Immature natural killer cell (primary cell): Measurements from ENCODE around the gene PGGT1B. TPM values are rescaled to one million over a fixed set of nuclear protein-coding genes. Genes with fewer than 3 reads are reported as not detected.
A peak's percentile ranks its signal among the peaks of the same experiment; 100 is the strongest.

Source experiments
- DNase-seq, 3 donors: peaks; one replicate each; pipeline ENCODE4 v3.0.0; 2022; ENCODE audit warnings: mixed read lengths in 1 of 3
- H3K27ac Mint-ChIP-seq, 6 donors: one replicate each; pipeline ENCODE4 v1.8.0; 2020; ENCODE audit warnings: mixed read lengths in 6 of 6, mild to moderate bottlenecking in 5 of 6, inconsistent platforms in 4 of 6, moderate library complexity in 3 of 6
- H3K27me3 Mint-ChIP-seq, 3 donors: one replicate each; pipeline ENCODE4 v1.8.0; 2020 to 2021; ENCODE audit warnings: low read depth in 3 of 3, mild to moderate bottlenecking in 3 of 3, mixed read lengths in 3 of 3, moderate library complexity in 3 of 3, inconsistent platforms in 1 of 3
- H3K36me3 Mint-ChIP-seq, 3 donors: one replicate each; pipeline ENCODE4 v1.8.0; 2020; ENCODE audit warnings: mixed read lengths in 3 of 3, inconsistent platforms in 2 of 3, mild to moderate bottlenecking in 2 of 3
- H3K4me1 Mint-ChIP-seq, 2 donors: one replicate each; pipeline ENCODE4 v1.8.0; 2020; ENCODE audit warnings: inconsistent platforms in 2 of 2, mild to moderate bottlenecking in 2 of 2, mixed read lengths in 2 of 2, moderate library complexity in 1 of 2
- H3K4me3 Mint-ChIP-seq, 5 donors: one replicate each; pipeline ENCODE4 v1.8.0; 2020; ENCODE audit warnings: mild to moderate bottlenecking in 5 of 5, mixed read lengths in 5 of 5, inconsistent platforms in 3 of 5, moderate library complexity in 3 of 5
- H3K9me3 Mint-ChIP-seq, 6 donors: one replicate each; pipeline ENCODE4 v1.8.0; 2020; ENCODE audit warnings: mild to moderate bottlenecking in 6 of 6, mixed read lengths in 6 of 6, inconsistent platforms in 4 of 6, moderate library complexity in 3 of 6
- polyA plus RNA-seq, 3 donors: library from polyadenylated mRNA; unstranded; fragments of 300-500 nt; fragmentation: Illumina TruSeq; gene quantifications; one replicate each; pipeline ENCODE4 v1.2.3, GENCODE V29; 2021

Gene PGGT1B
- polyA plus RNA-seq, 3 donors from 2014 or later = 11.2 to 18.0 (median 16.6) TPM

DNA sequence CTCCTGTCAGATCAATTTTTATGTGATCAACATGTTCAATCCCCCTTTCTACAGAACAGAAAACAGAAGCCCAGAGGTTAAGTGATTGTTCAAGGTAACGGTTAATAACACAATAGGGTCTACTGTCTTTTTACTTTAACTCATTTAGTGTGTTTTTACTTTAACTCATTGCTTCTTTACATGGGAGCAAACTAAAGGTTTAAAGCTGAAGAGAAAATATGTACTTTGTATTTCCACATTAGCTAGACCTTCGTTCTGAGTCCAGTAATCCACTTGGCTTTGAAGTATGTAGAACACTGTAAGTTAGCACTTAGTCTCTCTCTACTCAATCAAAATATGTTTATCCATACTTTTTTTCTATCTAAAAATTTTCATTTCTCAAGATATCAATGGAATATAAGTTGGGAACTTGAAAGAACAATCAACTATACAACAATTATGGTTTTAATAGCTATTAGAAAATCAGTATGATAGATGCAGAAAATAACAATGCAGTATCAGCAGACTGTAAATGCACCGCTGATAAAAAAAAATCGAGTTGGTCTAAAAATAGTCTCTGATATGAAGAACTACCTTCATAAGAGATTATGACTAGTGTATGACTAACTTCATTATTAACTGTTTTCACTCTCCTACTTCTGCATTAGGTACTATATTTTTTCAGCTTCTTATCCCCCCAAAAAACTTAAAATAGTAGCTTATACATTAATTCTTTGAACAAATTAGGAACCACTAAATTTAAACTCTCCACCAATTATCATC is 20.6 kb downstream of the PGGT1B start:
- no peaks in the 10 kb centered on the region for H3K9me3 Mint-ChIP-seq
- peaks cover 7 to 23% of the 10 kb centered on the region in 2 donors for H3K4me1 Mint-ChIP-seq
- no peak for DNase-seq
- peaks cover 9 to 22% (median 10%) of the 10 kb centered on the region in 3 donors for H3K36me3 Mint-ChIP-seq
- no peak overlapping the region for H3K4me3 Mint-ChIP-seq
- no peaks in the 10 kb centered on the region for H3K27me3 Mint-ChIP-seq
- no peak overlapping the region for H3K27ac Mint-ChIP-seq

DNA sequence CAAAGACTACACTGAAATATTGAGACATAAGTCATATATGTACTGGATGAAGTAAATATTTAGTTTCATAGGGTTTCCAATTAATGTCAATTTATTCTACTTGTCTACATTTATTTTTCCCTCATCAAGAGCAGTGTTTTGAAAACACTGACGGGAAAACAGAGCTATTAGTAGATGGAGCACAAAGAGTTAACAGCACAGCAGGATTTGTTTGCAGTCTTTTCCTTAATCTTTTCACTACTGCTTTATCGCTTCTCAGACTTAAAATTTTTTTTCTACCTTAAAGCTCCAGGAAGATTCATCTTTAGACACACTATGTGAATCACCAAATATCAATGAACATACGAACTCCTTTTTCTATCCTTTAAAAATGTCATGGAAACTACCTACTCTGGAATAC is 25.6 kb downstream of the PGGT1B start:
- H3K36me3 Mint-ChIP-seq = peaks cover 10 to 39% (median 14%) of the 10 kb centered on the region in 3 donors

DNA sequence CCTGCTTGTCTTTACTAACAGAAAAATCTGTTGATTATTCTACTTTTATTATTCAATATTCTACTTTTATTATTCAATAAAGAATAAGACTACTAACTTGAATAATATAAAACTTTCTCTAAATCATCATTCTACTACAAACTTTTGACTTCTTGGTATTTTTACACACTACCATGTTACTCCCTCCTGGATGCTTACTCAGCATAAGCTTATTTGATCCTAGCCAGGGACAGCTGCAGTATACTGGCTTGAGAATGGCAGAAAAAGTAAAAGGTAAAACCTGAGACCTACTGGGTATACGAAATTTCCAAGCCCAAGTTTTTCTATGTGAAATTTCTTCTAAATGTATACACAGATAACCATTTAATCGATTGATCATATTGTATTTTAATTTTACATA is 26.1 kb downstream of the PGGT1B start:
- Mint-ChIP-seq H3K4me1 (peaks cover 0 to 13% of the 10 kb centered on the region in 2 donors), H3K4me3 (no peak overlapping the region), H3K27ac (no peak overlapping the region), H3K36me3 (peaks cover 14 to 39% (median 17%) of the 10 kb centered on the region in 3 donors), H3K27me3 (no peaks in the 10 kb centered on the region), H3K9me3 (no peaks in the 10 kb centered on the region)
- DNase-seq = no peak

More for the DNA sequence above, 25.6 kb downstream of the PGGT1B start:
- Mint-ChIP-seq H3K4me1 (peaks cover 0 to 8% of the 10 kb centered on the region in 2 donors), H3K27ac (no peak overlapping the region), H3K9me3 (no peaks in the 10 kb centered on the region), H3K4me3 (no peak overlapping the region), H3K27me3 (no peaks in the 10 kb centered on the region)
- no peak for DNase-seq

GRCh38 chr5:115231598-115231997 is 31.1 kb downstream of the PGGT1B start:
- DNase-seq = peak in 2 of 3 donors; percentile 2 to 3
- H3K4me3 Mint-ChIP-seq = no peak overlapping the region
- H3K4me1 Mint-ChIP-seq = peaks cover 2 to 18% of the 10 kb centered on the region in 2 donors
- peaks cover 16 to 38% (median 30%) of the 10 kb centered on the region in 3 donors for H3K36me3 Mint-ChIP-seq
- H3K9me3 Mint-ChIP-seq = no peaks in the 10 kb centered on the region
- H3K27ac Mint-ChIP-seq = peak overlapping the region in 1 of 6 donors; percentile 8
- H3K27me3 Mint-ChIP-seq = no peaks in the 10 kb centered on the region

DNA sequence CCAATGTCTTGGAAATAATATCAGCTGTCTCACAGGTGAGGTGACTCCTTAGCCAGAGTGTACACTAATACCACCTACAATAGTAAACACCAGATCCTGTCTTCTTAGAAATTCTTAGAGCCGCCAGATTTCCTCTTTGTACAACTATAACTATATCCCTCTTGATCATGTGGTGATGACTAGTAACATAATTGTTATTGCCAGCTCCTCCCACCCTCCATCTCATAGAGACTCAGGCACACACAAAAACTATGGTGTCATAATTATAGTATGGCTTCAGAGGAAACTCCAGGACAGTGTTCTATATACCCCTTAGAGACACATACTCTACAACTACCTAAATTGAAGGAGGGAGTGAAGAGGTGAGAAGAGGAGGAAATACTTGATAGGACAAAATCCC is 33.1 kb downstream of the PGGT1B start:
- no peaks in the 10 kb centered on the region for H3K27me3 Mint-ChIP-seq
- no peaks in the 10 kb centered on the region for H3K9me3 Mint-ChIP-seq
- no peak overlapping the region for H3K27ac Mint-ChIP-seq
- no peak for DNase-seq
- peaks cover 2 to 18% of the 10 kb centered on the region in 2 donors for H3K4me1 Mint-ChIP-seq
- H3K4me3 Mint-ChIP-seq = no peak overlapping the region
- peaks cover 16 to 30% (median 28%) of the 10 kb centered on the region in 3 donors for H3K36me3 Mint-ChIP-seq

- Mint-ChIP-seq H3K4me3 (no peak overlapping the region), H3K27me3 (no peaks in the 10 kb centered on the region), H3K27ac (no peak overlapping the region), H3K9me3 (no peaks in the 10 kb centered on the region), H3K36me3 (peaks cover 20 to 39% (median 32%) of the 10 kb centered on the region in 3 donors), H3K4me1 (peaks cover 2 to 12% of the 10 kb centered on the region in 2 donors)
- no peak for DNase-seq
Observed at GRCh38 chr5:115227281-115227680, 35.4 kb downstream of the PGGT1B start.

- H3K4me1 Mint-ChIP-seq = peaks cover 6 to 15% of the 10 kb centered on the region in 2 donors
- no peak for DNase-seq
- no peak overlapping the region for H3K4me3 Mint-ChIP-seq
- peaks cover 8 to 28% (median 14%) of the 10 kb centered on the region in 3 donors for H3K36me3 Mint-ChIP-seq
- H3K27ac Mint-ChIP-seq = no peak overlapping the region
- H3K27me3 Mint-ChIP-seq = peaks cover 0 to 2% (median 0%) of the 10 kb centered on the region in 3 donors
- no peaks in the 10 kb centered on the region for H3K9me3 Mint-ChIP-seq
Observed at GRCh38 chr5:115214541-115214940, 48.1 kb downstream of the PGGT1B start.

DNA sequence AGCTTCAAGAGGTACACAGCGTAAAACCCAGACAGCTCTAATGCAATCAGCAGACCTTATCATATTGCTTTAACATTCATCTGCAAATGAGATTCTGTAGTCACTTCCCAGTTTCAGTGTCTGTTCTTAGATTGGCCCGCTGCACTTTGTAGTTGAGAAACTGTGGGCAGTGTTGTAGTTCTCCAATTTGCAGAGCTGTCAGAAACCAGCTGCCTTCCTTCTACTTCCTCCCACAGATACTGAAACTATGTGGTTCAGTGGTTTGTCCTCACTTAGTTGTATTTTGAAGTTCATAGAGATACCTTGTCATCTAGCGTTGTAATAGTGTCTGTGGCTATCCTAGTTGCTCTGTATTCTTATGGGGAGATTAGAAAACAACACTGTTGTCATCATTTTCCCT is 53.4 kb downstream of the PGGT1B start:
- Mint-ChIP-seq H3K9me3 (no peaks in the 10 kb centered on the region), H3K27me3 (peaks cover 0 to 2% (median 0%) of the 10 kb centered on the region in 3 donors), H3K4me3 (peak overlapping the region; percentile 58 to 83 (median 64)), H3K27ac (peak overlapping the region; percentile 69 to 96 (median 92)), H3K4me1 (peaks cover 15 to 27% of the 10 kb centered on the region in 2 donors), H3K36me3 (peaks cover 3 to 14% (median 3%) of the 10 kb centered on the region in 3 donors)
- peak; percentile 70 to 79 (median 74) for DNase-seq

DNA sequence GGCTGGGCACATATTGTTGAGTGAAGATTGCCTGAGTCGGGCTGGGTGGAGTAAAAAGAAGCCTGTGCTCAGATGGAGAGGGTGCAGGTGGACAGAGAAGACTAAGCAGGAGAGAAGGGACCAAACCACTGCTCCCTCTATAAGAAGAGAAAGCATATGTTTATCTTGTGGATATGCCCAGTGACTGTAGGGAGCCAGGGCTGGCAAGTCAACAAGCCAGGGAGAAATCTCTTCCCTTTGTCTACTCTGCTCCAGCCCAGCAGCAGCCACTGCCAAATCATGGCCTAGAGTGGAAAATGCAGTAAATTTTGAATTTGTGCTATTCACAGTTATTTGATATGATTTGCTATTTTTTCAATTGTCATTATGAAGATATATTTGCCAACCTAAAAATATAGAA is 59.7 kb downstream of the PGGT1B start:
- no peak for DNase-seq
- peaks cover 4 to 10% (median 6%) of the 10 kb centered on the region in 3 donors for H3K36me3 Mint-ChIP-seq
- H3K4me3 Mint-ChIP-seq = no peak overlapping the region
- peaks cover 3 to 5% (median 5%) of the 10 kb centered on the region in 3 donors for H3K27me3 Mint-ChIP-seq
- H3K4me1 Mint-ChIP-seq = no peaks in the 10 kb centered on the region
- H3K27ac Mint-ChIP-seq = no peak overlapping the region
- H3K9me3 Mint-ChIP-seq = no peaks in the 10 kb centered on the region

GRCh38 chr5:115196161-115196560 is 66.5 kb downstream of the PGGT1B start:
- H3K27me3 Mint-ChIP-seq = peaks cover 0 to 7% (median 4%) of the 10 kb centered on the region in 3 donors
- no peak overlapping the region for H3K27ac Mint-ChIP-seq
- no peak for DNase-seq
- no peak overlapping the region for H3K4me3 Mint-ChIP-seq
- H3K36me3 Mint-ChIP-seq = peaks cover 0 to 17% (median 11%) of the 10 kb centered on the region in 3 donors
- no peaks in the 10 kb centered on the region for H3K4me1 Mint-ChIP-seq
- no peaks in the 10 kb centered on the region for H3K9me3 Mint-ChIP-seq

GRCh38 chr5:115194676-115195075 is 68.0 kb downstream of the PGGT1B start:
- Mint-ChIP-seq H3K4me1 (no peaks in the 10 kb centered on the region), H3K9me3 (no peaks in the 10 kb centered on the region), H3K36me3 (peaks cover 0 to 17% (median 11%) of the 10 kb centered on the region in 3 donors), H3K27ac (no peak overlapping the region), H3K27me3 (peaks cover 0 to 4% (median 4%) of the 10 kb centered on the region in 3 donors), H3K4me3 (no peak overlapping the region)
- no peak for DNase-seq

GRCh38 chr5:115193295-115193694 is 69.4 kb downstream of the PGGT1B start:
- no peaks in the 10 kb centered on the region for H3K4me1 Mint-ChIP-seq
- no peak overlapping the region for H3K4me3 Mint-ChIP-seq
- H3K27me3 Mint-ChIP-seq = peaks cover 0 to 4% (median 4%) of the 10 kb centered on the region in 3 donors
- DNase-seq = no peak
- no peaks in the 10 kb centered on the region for H3K9me3 Mint-ChIP-seq
- peaks cover 0 to 12% (median 7%) of the 10 kb centered on the region in 3 donors for H3K36me3 Mint-ChIP-seq
- no peak overlapping the region for H3K27ac Mint-ChIP-seq

DNA sequence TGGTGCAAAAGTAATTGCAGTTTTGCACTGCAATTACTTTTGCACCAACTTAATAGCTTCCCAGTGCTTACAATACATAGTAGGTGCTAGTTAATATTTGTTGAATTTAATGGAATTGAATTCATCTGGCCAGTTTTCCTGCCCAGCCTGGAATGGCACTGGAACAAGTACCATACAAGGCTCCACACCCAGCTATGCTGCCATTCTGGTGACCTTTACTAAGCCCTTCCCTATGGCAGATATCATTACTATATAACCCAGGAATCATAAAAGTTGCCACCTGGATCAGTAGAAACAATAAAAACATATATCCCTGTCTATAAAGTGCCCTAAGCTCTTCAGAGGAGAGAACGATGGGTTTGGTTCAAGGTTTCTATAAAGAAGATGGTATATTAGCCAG is 70.6 kb downstream of the PGGT1B start:
- no peak for DNase-seq
- no peaks in the 10 kb centered on the region for H3K9me3 Mint-ChIP-seq
- peaks cover 0 to 12% (median 5%) of the 10 kb centered on the region in 3 donors for H3K36me3 Mint-ChIP-seq
- H3K27me3 Mint-ChIP-seq = peaks cover 0 to 6% (median 3%) of the 10 kb centered on the region in 3 donors
- no peak overlapping the region for H3K4me3 Mint-ChIP-seq
- no peaks in the 10 kb centered on the region for H3K4me1 Mint-ChIP-seq
- no peak overlapping the region for H3K27ac Mint-ChIP-seq

DNA sequence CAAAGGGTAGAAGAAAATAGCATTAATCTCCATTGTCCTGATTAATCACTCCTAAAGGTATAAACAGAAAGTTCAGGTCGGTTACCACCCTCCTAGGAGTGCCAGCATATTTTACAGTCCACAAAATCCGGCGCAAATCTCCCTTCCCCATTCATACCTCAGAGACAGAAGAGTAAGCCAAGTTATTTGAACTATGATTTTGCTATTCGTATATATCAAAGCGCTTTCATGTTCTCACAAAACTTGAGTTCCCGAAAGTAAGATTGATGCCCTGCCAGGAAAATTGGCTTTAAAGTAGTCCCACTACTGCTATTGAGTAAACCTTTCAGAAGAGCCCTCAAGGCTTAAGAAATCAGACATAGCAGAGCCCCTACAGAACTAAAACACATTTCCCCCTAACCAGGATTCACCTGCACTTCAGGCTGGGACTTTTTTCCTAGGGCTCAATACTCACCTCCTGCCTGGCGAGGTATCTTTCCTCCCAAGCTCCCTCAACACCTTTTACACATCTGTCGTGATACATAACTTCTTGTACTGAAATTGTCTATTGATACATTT is 71.1 kb downstream of the PGGT1B start:
- Mint-ChIP-seq H3K27me3 (peaks cover 0 to 3% (median 3%) of the 10 kb centered on the region in 3 donors), H3K36me3 (peaks cover 0 to 8% (median 7%) of the 10 kb centered on the region in 3 donors), H3K27ac (no peak overlapping the region), H3K4me3 (no peak overlapping the region), H3K4me1 (no peaks in the 10 kb centered on the region), H3K9me3 (no peaks in the 10 kb centered on the region)
- no peak for DNase-seq
